H1 (cell line): Measurements from ENCODE around the gene MYOM3.

ENCODE experiments used
- BCL11A ChIP-seq, 2 experiments: IDR thresholded peaks; one replicate each; pipeline ENCODE4 v1.6.1; 2011; ENCODE audit warnings: low read depth in 2 of 2, low read length in 2 of 2, mild to moderate bottlenecking in 2 of 2
- GTF2F1 ChIP-seq: IDR thresholded peaks from 2 replicates; pipeline ENCODE4 v1.6.1; 2012; ENCODE audit warnings: low read depth, low read length, improper control_type of control experiment, borderline replicate concordance
- KDM4A ChIP-seq: IDR thresholded peaks from one replicate; pipeline ENCODE4 v1.7.1; 2012; ENCODE audit warnings: low read depth, mild to moderate bottlenecking, moderate library complexity, low read length, inconsistent platforms; ENCODE audit not compliant: severe bottlenecking
- NRF1 ChIP-seq: IDR thresholded peaks from 2 replicates; pipeline ENCODE4 v1.6.1; 2011; ENCODE audit warnings: mild to moderate bottlenecking, low read depth, low read length, improper control_type of control experiment
- POLR2A ChIP-seq, 2 experiments: IDR thresholded peaks; 1 replicate in 1 of 2; 2 replicates in 1 of 2; pipeline ENCODE4 v1.6.1; 2011; ENCODE audit warnings: low read depth in 2 of 2, low read length in 2 of 2, mild to moderate bottlenecking in 2 of 2; ENCODE audit errors: control extremely low read depth in 1 of 2
- TAF1 ChIP-seq: IDR thresholded peaks from 2 replicates; pipeline ENCODE4 v1.6.1; 2011; ENCODE audit warnings: mild to moderate bottlenecking, low read depth, low read length
- YY1 ChIP-seq: IDR thresholded peaks from 2 replicates; pipeline ENCODE4 v1.6.1; 2011; ENCODE audit warnings: low read depth, mild to moderate bottlenecking, low read length
- TF ChIP-seq, protein P1 (sequence below), 3 experiments: IDR thresholded peaks; 1 replicate in 2 of 3; 2 replicates in 1 of 3; pipeline versions ENCODE4 v1.5.1 to v1.6.1; 2011; ENCODE audit warnings: low read length in 3 of 3, mild to moderate bottlenecking in 3 of 3, inconsistent platforms in 2 of 3, low read depth in 1 of 3, moderate library complexity in 1 of 3; ENCODE audit not compliant: insufficient read depth in 1 of 3; ENCODE audit errors: control extremely low read depth in 1 of 3
- TF ChIP-seq, protein P2 (sequence below): IDR thresholded peaks from 2 replicates; pipeline ENCODE4 v1.6.1; 2011; ENCODE audit warnings: low read length, improper control_type of control experiment

DNA sequence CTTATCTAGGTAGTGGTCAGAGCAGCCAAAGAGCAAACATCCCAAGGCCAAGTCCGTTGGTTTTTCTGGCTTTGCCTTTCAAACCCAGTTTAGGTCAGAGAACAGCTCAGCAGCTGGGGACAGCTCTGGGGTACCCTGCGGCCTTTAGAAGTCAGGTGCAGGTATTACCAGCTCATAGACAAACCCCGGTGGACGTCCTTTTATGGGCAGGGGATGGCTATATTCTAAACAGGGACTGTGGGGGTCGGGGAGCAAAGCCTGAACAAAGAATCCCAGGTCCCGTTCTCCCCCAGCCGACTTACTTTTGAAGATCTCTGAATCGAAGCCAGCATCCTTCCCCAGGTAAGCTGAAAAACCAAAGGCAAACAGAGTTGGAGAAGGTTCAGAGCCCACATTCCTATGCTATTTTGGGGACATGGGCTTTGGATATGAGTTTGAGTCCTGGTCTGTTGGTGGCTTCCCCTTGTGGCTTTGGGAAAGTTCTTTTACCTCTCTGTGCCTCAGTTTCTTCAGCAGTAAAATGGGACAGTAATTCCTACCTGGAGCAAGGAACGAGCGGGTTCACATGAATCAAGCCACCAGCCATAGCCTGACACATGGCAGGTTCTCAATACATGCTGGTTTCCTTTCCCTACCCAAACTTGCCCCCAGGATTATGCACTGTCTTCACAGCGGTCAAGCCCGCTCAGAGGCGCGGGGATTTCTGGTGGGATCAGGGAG lies 16.6 kb downstream of the MYOM3 start:
- TF ChIP-seq BCL11A (IDR thresholded peaks at IDR 0.05; ENCODE audit: low read depth in 2 of 2, low read length in 2 of 2) (no peak), YY1 (no peak), GTF2F1 (no peak), TAF1 (no peak), KDM4A (no peak), NRF1 (no peak), POLR2A (IDR thresholded peaks at IDR 0.05; ENCODE audit: control extremely low read depth in 1 of 2, low read depth in 2 of 2, low read length in 2 of 2) (no peak)
- TF ChIP-seq, protein P1, sequence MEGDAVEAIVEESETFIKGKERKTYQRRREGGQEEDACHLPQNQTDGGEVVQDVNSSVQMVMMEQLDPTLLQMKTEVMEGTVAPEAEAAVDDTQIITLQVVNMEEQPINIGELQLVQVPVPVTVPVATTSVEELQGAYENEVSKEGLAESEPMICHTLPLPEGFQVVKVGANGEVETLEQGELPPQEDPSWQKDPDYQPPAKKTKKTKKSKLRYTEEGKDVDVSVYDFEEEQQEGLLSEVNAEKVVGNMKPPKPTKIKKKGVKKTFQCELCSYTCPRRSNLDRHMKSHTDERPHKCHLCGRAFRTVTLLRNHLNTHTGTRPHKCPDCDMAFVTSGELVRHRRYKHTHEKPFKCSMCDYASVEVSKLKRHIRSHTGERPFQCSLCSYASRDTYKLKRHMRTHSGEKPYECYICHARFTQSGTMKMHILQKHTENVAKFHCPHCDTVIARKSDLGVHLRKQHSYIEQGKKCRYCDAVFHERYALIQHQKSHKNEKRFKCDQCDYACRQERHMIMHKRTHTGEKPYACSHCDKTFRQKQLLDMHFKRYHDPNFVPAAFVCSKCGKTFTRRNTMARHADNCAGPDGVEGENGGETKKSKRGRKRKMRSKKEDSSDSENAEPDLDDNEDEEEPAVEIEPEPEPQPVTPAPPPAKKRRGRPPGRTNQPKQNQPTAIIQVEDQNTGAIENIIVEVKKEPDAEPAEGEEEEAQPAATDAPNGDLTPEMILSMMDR (IDR thresholded peaks at IDR 0.05; ENCODE audit: control extremely low read depth in 1 of 3, insufficient read depth in 1 of 3, low read depth in 1 of 3, low read length in 3 of 3), result no peak
- TF ChIP-seq, protein P2, sequence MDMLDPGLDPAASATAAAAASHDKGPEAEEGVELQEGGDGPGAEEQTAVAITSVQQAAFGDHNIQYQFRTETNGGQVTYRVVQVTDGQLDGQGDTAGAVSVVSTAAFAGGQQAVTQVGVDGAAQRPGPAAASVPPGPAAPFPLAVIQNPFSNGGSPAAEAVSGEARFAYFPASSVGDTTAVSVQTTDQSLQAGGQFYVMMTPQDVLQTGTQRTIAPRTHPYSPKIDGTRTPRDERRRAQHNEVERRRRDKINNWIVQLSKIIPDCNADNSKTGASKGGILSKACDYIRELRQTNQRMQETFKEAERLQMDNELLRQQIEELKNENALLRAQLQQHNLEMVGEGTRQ, result no peak
